RWPE1 (cell line): ENCODE data around the gene DCAF11.

Source experiments
- CTCF ChIA-PET: fragments of 350-600 bp; sonication (Branson Sonifier 250); formaldehyde crosslinking; extraction: SDS; loops from one replicate; lab custom pipeline; 2021; lab: Yijun Ruan, JAX
- POLR2A ChIA-PET: fragments of 400-600 bp; formaldehyde crosslinking; extraction: SDS; loops from one replicate; lab custom pipeline; 2020; ENCODE audit warnings: antibody characterized with exemption; ENCODE audit not compliant: low non-redundant PET; lab: Yijun Ruan, JAX
- DNase-seq: peaks from one replicate; pipeline ENCODE4 v3.0.0; 2012; ENCODE audit warnings: low spot score
- H3K27ac ChIP-seq: fragments of 450-650 bp; 2 replicates; pipeline ENCODE4 v1.5.1; 2017
- TF ChIP-seq, protein P1 (sequence below): fragments of 450-650 bp; conservative IDR thresholded peaks from 2 replicates; pipeline ENCODE4 v1.5.1; 2017; ENCODE audit warnings: low read depth, mild to moderate bottlenecking

DCAF11 gene

DNA sequence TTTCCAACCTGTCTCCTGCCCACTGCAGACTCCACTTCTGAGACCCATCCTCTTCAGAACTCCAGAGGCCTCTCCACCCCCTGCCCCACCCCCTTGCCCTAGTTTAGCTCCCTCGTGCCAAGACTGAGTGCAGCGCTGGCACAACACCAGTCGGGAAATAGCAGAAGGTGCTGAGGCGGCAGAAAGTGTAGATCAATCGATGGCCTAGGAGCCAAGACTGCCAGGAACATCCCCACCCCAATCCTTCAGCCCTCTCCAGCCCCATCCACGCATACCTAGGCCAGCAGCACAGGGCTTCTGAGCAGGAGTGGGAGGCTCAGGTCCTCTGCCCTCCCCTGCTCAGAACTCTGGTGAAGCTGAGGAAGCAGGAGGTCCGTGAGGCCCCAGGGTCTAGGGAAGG, 42.1 kb upstream of the DCAF11 start:
- POLR2A ChIA-PET = no interaction called here
- no peak for DNase-seq
- no peak overlapping the region for H3K27ac ChIP-seq
- CTCF ChIA-PET = no interaction called here
- TF ChIP-seq, protein P1, sequence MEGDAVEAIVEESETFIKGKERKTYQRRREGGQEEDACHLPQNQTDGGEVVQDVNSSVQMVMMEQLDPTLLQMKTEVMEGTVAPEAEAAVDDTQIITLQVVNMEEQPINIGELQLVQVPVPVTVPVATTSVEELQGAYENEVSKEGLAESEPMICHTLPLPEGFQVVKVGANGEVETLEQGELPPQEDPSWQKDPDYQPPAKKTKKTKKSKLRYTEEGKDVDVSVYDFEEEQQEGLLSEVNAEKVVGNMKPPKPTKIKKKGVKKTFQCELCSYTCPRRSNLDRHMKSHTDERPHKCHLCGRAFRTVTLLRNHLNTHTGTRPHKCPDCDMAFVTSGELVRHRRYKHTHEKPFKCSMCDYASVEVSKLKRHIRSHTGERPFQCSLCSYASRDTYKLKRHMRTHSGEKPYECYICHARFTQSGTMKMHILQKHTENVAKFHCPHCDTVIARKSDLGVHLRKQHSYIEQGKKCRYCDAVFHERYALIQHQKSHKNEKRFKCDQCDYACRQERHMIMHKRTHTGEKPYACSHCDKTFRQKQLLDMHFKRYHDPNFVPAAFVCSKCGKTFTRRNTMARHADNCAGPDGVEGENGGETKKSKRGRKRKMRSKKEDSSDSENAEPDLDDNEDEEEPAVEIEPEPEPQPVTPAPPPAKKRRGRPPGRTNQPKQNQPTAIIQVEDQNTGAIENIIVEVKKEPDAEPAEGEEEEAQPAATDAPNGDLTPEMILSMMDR = no peak

DNA sequence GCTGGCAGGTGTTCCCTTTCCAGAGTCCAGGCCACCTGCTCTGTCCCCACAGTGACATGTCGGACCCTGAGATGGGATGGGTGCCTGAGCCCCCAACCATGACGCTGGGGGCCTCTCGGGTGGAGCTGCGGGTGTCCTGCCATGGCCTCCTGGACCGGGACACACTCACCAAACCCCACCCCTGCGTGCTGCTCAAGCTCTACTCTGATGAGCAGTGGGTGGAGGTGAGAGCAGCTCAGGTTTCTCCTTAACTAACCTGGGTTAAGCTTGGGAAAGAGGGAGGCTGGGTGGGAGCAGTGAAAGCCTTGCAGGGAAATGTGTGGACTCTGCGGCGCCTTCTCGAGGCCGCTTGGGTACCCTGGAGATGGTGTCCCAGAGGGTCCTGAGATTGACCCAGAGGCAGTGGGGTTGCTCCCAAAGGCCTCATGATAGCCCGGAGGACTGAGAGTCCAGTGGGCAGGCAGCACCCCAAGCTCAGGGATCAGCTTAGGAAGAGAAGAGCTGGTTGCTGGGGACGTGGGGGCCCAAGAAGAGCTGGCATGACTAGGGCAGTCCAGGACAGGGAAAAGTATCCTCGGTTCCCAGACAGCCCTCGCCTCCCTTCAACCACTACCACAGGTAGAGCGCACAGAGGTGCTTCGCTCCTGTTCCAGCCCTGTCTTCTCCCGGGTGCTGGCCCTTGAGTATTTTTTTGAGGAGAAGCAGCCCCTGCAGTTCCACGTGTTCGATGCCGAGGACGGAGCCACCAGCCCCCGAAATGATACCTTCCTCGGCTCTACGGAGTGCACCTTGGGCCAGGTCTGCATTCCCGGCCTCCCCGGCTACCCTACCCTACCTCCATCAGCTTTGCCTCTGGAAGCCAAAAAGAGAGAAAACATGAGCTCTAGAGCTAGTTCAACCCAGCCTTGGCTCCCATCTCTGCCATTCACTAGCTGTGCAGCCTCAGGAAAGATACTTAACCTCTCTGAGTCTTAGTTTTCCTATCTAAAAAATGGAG, 41.4 kb upstream of the DCAF11 start:
- CTCF ChIA-PET = interaction anchor here (0.6 kb wide), 1 partner anchor 13 kb away, joined by 3 read pairs; no protein-coding TSS in a partner anchor
- TF ChIP-seq, protein P1 = no peak
- POLR2A ChIA-PET = no interaction called here
- DNase-seq = no peak
- H3K27ac ChIP-seq = no peak overlapping the region

DNA sequence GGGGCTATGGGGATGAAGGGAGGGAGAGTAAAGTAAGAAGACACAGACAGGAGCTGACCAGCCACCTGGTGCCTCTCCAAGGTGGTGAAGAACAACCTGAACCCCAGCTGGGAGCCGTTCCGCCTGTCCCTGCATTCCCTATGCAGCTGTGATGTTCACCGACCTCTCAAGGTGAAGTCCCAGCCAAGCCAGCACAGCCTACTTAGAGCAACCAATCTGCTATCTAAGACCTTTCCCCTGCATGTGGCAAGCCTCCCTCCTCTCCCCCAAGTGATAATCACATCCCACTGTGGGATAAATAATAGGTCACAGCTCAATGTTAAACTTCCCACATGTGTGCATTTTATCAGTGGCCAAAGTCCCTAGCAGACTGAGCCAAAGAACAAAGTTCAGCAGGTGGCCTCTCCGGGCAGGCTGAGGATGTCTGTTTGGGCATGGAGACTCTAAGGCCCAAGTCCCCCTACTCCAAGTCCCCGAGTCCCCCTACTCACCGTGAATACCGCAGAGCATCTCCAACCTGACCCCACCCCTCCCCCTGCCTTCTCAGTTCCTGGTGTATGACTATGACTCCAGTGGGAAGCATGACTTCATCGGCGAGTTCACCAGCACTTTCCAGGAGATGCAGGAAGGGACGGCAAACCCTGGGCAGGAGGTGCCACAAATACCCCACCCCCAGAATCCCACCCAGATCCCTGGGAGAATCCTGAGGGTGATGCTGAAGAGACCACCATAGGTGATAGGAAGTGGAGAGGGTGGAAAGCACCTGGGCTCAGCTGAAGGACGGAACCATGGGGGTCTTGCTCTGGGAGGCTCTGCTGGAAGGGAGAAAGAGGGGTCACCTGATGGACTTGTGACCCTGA, 39.7 kb upstream of the DCAF11 start:
- ChIA-PET POLR2A (no interaction called here), CTCF (interaction anchor here (0.6 to 1.2 kb wide), 2 partner anchors 17 to 503 kb away, joined by 5 to 7 read pairs; no protein-coding TSS in a partner anchor)
- DNase-seq = no peak
- H3K27ac ChIP-seq = no peak overlapping the region
- TF ChIP-seq, protein P1 = no peak

DNA sequence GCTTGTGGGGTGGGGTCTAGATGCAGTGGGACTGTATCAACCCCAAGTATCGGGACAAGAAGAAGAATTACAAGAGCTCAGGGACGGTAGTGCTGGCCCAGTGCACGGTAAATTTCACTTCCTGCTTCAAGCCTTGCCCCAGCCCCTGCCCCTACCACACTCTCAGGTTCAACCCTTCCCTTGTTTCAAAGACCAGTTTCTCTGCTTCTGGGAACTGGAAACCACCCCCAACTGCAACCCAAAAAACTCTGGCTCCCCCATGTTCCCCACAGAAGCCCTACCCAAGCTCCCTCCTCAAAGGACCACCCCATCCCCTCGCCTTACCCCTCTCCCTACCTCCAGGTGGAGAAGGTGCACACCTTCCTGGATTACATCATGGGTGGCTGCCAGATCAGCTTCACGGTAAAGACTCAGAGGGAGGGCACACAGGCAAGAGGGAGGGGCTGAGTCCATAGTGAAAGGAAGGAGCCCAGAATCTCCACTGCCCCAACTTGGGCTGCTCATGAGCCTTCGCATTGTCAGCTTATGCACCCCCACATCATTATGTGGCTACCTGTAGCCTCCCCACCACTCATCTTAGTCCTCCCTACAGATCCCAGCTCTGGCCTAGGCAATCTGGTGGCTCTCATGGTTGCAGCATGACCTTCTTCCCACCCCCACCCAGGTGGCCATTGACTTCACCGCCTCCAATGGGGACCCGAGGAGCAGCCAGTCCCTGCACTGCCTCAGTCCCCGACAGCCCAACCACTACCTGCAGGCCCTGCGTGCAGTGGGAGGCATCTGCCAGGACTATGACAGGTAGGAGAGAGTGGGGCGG, 38.9 kb upstream of the DCAF11 start:
- TF ChIP-seq, protein P1 = no peak
- H3K27ac ChIP-seq = no peak overlapping the region
- POLR2A ChIA-PET = interaction anchor here (0.5 kb wide), 1 partner anchor 19 kb away, joined by 5 read pairs; no protein-coding TSS in a partner anchor
- CTCF ChIA-PET = interaction anchor here (0.6 to 1.5 kb wide), 3 partner anchors 18 to 504 kb away, joined by 4 to 7 read pairs (median 4); partner anchors contain the start of gene PCK2
- no peak for DNase-seq

DNA sequence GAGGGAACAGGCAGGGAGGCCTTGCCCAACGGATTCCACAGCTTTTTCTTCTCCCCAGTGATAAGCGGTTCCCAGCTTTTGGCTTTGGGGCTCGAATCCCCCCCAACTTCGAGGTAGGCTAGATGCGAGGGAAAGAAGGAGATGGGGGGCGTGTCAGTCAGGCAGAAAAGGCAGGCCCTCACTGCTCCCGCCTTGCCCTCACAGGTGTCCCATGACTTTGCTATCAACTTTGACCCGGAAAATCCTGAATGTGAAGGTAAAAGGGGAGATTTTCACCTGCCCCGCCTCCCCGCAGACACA, 38.3 kb upstream of the DCAF11 start:
- no peak for DNase-seq
- H3K27ac ChIP-seq = no peak overlapping the region
- TF ChIP-seq, protein P1 = no peak
- ChIA-PET POLR2A (interaction anchor here (0.5 kb wide), 1 partner anchor 19 kb away, joined by 5 read pairs; no protein-coding TSS in a partner anchor), CTCF (interaction anchor here (1.0 to 1.5 kb wide), 2 partner anchors 17 to 33 kb away, joined by 4 read pairs; partner anchors contain the start of gene PCK2)
